ENCODE results near the gene WDR88. TPM values are rescaled to one million over a fixed set of nuclear protein-coding genes. Genes with fewer than 3 reads are reported as not detected.

WDR88 gene
- total and polyA plus RNA-seq, 10 of the 15 experiments (the other 5 are each of a cell fraction or from before 2014, with no cell fraction given) = 0.19 to 0.34 TPM; not detected in 8

DNA sequence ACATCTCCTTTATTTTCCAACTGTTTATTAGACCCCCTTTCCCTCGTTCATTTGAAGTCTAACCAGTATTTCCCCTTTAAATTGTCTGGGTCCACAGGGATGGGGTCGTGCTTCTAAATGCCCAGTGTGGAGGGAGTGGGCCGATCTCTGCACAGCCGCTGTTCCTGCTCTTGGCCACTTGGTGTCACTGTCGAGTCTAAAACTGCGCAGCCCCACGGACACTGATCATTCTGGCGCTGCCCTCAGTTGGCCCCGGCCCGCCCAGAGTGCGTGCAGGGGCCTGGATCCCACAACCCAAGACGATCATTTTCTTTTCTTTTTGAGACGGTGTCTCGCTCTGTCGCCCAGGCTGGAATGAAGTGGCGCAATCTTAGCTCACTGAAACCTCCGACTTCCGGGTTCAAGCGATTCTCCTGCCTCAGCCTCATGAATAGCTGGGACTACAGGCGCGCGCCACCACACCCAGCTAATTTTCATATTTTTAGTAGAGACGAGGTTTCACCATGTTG, 12.0 kb downstream of the WDR88 start (continued):
- TF ChIP-seq, protein P1, sequence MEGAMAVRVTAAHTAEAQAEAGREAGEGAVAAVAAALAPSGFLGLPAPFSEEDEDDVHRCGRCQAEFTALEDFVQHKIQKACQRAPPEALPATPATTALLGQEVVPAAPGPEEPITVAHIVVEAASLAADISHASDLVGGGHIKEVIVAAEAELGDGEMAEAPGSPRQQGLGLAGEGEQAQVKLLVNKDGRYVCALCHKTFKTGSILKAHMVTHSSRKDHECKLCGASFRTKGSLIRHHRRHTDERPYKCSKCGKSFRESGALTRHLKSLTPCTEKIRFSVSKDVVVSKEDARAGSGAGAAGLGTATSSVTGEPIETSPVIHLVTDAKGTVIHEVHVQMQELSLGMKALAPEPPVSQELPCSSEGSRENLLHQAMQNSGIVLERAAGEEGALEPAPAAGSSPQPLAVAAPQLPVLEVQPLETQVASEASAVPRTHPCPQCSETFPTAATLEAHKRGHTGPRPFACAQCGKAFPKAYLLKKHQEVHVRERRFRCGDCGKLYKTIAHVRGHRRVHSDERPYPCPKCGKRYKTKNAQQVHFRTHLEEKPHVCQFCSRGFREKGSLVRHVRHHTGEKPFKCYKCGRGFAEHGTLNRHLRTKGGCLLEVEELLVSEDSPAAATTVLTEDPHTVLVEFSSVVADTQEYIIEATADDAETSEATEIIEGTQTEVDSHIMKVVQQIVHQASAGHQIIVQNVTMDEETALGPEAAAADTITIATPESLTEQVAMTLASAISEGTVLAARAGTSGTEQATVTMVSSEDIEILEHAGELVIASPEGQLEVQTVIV (IDR thresholded peaks at IDR 0.05; ENCODE audit: borderline replicate concordance, partially characterized antibody) = no peak
- TF ChIP-seq FOXK2 (IDR thresholded peaks at IDR 0.05) (no peak), YY1 (IDR thresholded peaks at IDR 0.05; ENCODE audit: low read depth, low read length) (0 out of 2 replicates have a peak, but pooled peaks have one; percentile 50), CTCF (IDR thresholded peaks at IDR 0.05 in 2 of 3, conservative IDR thresholded peaks at IDR 0.05 in 1 of 3; ENCODE audit: control insufficient read depth in 2 of 3, extremely low read depth in 1 of 3, insufficient read depth in 1 of 3, low read depth in 3 of 3, low read length in 3 of 3) (peak; percentile 91 to 95 (median 94)), SPI1 (IDR thresholded peaks at IDR 0.05; ENCODE audit: borderline replicate concordance, insufficient read depth, low read depth, low read length) (no peak), MTA2 (IDR thresholded peaks at IDR 0.05; ENCODE audit: low read depth) (no peak), USF1 (IDR thresholded peaks at IDR 0.05; ENCODE audit: borderline replicate concordance, extremely low read length, insufficient read depth, low read depth, low read length) (no peak), GABPA (IDR thresholded peaks at IDR 0.05; ENCODE audit: low read depth) (no peak), NFIC (IDR thresholded peaks at IDR 0.05; ENCODE audit: low read depth, low read length) (no peak), DPF2 (IDR thresholded peaks at IDR 0.05) (no peak), NFYB (IDR thresholded peaks at IDR 0.05; ENCODE audit: insufficient read depth, low read depth, low read length) (no peak), JUND (IDR thresholded peaks at IDR 0.05; ENCODE audit: low read depth, low read length) (no peak), TCF12 (IDR thresholded peaks at IDR 0.05; ENCODE audit: low read depth, low read length) (no peak), IKZF1 (conservative IDR thresholded peaks at IDR 0.05) (no peak), LARP7 (IDR thresholded peaks at IDR 0.05) (no peak; the same call in 1 of the 2 replicates), PAX5 (IDR thresholded peaks at IDR 0.05; ENCODE audit: borderline replicate concordance, low read depth, low read length) (no peak), KDM1A (IDR thresholded peaks at IDR 0.05; ENCODE audit: borderline replicate concordance) (no peak), JUNB (IDR thresholded peaks at IDR 0.05) (no peak), SUZ12 (IDR thresholded peaks at IDR 0.05; ENCODE audit: unreplicated experiment) (no peak)
- TF ChIP-seq, protein P2, sequence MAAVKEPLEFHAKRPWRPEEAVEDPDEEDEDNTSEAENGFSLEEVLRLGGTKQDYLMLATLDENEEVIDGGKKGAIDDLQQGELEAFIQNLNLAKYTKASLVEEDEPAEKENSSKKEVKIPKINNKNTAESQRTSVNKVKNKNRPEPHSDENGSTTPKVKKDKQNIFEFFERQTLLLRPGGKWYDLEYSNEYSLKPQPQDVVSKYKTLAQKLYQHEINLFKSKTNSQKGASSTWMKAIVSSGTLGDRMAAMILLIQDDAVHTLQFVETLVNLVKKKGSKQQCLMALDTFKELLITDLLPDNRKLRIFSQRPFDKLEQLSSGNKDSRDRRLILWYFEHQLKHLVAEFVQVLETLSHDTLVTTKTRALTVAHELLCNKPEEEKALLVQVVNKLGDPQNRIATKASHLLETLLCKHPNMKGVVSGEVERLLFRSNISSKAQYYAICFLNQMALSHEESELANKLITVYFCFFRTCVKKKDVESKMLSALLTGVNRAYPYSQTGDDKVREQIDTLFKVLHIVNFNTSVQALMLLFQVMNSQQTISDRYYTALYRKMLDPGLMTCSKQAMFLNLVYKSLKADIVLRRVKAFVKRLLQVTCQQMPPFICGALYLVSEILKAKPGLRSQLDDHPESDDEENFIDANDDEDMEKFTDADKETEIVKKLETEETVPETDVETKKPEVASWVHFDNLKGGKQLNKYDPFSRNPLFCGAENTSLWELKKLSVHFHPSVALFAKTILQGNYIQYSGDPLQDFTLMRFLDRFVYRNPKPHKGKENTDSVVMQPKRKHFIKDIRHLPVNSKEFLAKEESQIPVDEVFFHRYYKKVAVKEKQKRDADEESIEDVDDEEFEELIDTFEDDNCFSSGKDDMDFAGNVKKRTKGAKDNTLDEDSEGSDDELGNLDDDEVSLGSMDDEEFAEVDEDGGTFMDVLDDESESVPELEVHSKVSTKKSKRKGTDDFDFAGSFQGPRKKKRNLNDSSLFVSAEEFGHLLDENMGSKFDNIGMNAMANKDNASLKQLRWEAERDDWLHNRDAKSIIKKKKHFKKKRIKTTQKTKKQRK (IDR thresholded peaks at IDR 0.05; ENCODE audit: low read depth, low read length) = no peak
- TF ChIP-seq, protein P3, sequence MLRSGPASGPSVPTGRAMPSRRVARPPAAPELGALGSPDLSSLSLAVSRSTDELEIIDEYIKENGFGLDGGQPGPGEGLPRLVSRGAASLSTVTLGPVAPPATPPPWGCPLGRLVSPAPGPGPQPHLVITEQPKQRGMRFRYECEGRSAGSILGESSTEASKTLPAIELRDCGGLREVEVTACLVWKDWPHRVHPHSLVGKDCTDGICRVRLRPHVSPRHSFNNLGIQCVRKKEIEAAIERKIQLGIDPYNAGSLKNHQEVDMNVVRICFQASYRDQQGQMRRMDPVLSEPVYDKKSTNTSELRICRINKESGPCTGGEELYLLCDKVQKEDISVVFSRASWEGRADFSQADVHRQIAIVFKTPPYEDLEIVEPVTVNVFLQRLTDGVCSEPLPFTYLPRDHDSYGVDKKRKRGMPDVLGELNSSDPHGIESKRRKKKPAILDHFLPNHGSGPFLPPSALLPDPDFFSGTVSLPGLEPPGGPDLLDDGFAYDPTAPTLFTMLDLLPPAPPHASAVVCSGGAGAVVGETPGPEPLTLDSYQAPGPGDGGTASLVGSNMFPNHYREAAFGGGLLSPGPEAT (IDR thresholded peaks at IDR 0.05; ENCODE audit: low read depth) = no peak

Measured in GM12878 (cell line).